ENCODE results near the gene NFIA.
A peak's percentile ranks its signal among the peaks of the same experiment; 100 is the strongest.

The NFIA gene

DNA sequence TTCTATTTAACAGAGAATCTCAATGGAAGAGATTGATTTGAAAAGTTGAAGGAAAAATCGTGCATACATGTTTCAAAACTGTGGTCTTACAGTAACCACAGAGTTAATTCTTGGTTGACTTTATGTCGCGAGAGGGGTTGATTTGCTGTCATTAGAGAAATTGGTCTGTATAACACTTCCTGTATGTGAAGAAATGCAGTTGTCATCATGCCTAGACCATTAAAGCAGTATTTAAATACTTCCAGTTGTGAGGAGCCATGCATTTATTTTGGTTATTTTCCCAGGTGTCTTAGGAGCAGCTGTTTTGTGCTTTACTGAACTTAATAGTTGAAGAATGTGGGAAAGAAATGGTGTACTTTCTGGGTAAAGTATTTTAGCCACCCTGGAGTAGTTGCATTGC is 76.2 kb downstream of the NFIA start:
- no peak for DNase-seq

DNA sequence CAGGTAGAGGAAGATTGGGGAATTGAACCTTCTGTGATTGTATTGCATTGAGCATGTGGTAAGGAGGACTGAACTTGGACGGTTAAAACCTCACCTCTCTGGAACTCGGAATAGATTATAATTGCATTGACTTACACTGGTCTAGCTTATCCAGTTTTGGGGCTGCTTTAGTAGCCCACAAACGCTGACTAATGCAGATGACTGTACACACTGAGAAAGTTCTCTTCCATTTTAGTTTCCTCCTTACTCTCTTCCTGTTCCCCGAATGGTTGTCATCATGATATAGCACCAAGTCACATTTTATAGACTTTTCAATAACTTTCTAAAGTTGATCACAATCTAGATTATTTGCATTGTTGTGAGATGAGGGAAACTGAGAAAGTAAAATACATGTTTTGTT is 78.2 kb downstream of the NFIA start:
- no peak for DNase-seq

DNA sequence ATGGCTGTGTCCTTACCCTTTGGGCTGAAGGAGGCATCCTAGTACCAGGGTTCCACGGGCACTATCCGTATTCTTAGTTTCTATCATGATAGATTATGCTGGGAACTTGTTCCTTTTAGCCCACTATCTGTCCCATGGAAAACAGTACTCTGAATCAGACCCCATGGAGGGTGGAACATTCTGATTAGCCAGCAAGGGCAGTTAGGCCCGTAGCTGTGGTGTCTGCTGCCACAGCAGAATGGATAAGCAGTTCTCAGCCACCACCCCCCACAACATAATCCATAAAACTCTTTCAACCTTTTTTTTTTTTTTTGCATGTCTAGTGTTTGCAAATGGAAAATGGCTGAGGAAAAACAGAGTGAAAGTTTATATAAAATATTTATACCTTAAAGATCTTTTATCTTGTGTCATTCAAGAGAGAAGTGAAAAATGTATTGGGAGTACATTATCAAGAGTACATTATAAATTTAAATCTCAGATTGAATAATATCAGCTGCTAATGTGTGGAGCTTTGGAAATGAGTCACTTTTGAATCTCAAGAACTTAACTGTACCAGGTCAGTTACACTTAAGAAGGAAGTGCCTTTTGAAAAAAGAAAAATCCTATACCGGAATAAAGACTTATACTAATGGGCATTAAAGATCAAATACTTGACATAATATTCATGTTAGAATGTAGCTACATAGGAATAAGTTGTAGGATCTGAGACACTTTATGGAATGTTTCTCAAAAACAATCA is 80.3 kb downstream of the NFIA start:
- DNase-seq = no peak

DNA sequence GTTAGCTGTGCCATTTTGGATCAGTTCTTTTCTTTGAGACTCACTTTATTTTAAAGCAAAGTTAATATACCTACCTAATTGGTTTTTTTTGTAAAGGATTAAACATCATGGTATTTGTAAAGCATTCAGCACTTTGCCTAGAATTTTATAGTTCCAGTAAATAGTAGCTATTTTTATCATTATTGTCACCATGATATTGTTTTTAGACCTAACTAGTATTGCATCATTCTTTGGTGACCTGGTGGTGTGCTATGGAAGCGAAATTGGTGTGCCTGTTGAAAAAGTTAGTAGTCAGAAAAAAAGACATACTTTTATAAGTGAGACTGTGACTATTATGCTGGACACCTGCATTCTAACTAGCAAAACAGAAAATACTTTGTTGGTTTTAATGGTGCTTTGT is 81.0 kb downstream of the NFIA start:
- DNase-seq = no peak

DNA sequence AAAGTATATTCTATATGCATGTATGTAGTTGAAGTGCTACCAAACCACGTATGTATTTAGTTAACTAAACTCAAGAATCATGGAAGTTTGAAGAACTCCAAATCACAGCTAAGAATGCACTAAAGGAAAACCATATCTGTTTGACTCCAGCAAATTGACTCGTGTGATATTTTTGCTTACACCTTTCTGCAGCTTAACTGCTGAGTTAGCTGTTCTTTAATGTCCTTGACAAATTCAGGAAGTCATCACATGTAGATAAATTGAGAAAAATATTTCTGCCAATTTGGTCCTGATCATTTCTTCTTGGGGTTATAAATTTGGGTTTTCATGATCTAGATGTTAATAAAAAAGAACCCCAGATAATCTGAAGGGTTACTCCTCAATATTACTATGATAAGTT is 83.0 kb downstream of the NFIA start:
- no peak for DNase-seq

DNA sequence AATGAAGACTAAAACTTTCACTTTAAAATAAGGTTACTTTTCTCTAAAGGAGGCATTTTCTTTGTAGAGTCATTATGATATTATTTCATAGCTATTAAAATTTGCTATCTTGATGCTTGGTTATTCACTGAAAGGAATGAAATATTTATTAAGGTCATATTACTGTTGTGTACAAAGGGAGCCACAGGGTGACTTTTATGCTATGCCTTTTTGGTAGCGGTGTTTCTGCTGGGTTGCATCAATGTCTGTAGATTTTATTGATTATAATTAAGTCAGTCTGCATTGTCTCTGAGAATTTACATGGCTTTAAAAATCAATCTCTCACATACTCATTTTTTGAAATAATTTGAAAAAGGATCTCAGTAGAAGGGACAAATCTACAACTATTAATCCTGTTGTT is 84.9 kb downstream of the NFIA start:
- no peak for DNase-seq

DNA sequence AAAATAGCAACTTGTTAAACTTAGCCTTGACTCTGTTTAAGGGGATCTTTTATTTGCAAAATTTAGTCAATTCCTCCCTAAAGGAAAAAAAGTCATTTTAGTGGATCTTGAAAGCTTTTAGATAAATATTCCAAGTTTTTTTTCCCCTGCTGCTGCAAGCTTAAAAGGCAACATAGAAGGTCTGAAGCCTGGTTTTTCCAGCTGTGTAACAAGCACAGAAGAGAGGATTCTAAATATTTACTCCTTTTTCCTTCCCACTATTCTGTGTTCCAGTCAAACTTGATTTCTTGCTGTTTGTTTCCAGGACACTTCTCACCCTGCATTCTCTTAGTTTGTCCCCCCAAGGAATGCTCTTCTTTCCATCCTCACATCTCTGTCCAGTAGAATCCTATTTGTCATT is 86.7 kb downstream of the NFIA start:
- no peak for DNase-seq

DNA sequence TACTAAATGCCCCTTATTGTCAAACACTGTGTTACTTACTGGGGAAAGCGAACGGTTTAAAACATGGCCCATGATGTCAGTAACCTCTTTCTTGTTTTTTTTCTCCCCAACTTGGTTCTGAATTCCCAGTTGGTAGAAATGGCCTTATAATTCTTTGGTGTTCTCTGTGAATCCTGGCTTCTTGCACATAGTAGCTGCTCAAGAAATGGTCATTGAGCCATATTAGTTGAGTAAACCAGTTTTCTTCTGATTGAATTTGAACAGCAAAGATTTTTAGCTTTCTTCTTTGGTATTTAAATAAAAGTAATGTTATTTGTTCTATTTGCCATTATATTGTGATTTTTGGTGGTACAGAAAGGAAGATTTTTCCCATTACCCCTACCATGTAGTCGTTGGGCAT is 87.3 kb downstream of the NFIA start:
- DNase-seq = no peak

DNA sequence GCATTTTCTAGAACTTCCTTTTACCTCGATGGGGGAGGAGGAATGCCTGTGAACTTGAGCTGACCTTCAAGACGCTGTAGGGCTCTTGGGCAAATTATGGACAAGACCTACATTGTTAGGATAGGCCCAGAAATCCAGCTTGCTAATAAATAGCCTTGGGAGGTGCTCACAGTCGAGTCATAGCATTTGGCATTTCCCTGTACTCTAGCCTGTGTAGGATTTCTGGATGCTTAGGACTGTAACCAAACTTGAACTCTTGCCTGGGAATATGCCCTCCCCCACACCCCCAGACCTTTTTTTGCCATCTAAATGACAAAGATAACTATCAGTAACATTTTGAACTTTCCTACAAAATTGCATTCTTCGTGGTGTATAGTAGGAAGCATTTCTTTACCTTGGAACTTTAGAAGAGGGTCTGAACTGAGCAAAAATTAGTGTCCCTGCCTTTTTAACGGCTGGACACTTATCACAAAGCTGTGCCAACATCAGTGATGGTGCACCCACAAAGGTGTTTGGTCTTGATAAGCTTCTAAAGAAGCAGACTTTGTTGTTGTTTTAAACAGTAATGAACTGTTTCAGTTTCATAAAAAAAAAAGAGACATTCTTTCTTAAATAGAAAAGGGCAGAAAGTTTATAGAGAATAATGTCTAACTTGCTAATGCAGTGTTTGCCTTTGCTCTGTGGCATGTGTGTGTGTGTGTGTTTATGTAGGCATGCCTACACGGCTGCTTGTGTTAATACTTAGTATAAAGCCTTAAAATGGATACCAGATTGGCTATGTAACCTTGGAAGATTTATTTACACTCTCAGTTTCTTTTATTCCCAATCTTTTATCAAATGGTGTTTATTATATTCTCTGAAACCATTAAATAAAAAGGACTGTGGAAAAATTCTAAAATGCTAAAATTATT is 88.2 kb downstream of the NFIA start:
- no peak for DNase-seq

DNA sequence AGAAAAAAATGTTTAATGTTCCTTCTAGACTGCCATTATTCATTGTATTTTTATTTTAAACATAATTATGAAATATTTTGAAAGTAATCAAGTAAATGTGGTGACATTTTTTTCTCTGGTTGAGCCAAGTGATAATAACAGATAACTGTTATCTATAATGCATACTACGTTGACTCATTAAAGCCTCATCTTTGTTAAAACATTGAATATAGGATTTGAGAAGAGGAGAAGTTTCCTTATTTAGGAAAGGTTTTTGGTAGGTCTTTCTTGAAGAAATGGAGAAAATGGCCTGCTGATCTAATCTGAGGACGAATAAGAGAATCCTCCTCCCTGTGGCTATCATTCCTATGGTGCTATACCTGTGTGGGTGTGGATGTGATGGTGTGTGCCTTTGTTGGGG is 89.0 kb downstream of the NFIA start:
- DNase-seq = no peak

DNA sequence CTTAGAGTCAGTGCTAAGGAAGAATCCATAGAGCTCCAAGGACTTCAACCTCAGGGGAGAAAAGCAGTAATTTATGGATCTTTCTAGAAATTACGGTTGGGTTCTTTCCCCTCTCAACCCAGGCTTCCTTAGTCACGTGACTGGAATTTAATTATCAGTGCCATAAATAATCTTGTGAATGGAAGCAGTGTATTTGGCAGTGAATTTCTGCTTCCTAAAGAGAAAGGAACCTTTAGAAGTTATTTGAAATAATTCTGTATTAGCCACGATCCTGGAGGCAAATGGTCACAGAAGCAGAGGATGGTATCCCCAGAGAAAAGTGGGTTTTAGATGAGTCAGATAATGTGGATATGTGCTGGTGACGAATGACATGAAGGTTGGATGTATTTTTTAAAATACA is 89.6 kb downstream of the NFIA start:
- no peak for DNase-seq

DNA sequence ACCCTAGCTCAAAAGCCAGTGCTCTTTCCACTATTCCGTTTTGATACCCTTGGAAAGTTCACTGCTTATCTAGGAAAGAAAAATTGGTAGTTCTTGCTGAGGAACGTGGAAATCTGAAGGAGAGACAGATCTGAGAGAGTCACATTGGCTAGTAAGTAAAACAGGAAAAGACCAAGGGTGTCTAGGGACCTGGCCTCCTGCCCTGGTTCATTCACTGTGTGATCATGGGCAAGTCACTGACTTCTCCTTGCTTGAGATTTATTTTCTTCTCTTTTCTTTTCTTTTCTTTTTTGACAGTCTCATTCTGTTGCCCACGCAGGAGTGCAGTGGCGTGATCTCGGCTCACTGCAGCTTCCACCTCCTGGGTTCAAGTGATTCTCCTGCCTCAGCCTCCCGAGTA is 90.8 kb downstream of the NFIA start:
- no peak for DNase-seq

DNA sequence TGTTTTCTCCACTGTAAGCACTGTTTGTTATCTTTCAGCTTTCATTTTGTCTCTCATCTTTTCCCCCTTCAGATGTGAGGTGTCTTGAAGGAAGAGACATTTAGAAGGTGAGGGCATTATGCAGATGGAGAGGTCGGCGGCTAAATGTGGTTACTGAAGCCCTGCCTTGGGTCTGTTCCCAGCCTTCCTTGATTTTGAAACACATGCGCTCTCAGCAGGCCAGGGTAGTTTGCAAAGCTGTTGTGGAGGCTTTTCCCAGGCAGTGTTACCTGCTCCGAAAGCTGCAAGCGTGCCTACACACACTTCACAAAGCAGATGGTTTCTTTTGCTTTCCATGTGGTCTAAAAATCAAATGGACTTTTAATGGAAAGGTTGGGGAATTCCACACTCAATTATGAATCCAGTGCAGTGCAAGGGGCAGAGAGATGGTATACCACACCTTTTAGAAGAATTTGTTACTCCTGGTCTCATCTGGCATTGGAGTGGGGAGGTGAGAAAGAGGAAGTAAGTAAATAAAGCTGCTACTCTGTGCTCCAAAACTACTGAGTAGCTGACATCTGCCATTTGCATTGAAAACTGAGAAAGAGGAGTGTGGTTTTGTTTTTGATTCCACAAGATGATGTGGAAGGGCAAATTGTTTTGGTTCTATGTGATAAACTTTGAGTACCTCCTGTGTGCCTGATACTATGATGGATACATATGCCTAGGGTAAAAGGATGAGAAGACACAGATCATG is 91.9 kb downstream of the NFIA start:
- no peak for DNase-seq

DNA sequence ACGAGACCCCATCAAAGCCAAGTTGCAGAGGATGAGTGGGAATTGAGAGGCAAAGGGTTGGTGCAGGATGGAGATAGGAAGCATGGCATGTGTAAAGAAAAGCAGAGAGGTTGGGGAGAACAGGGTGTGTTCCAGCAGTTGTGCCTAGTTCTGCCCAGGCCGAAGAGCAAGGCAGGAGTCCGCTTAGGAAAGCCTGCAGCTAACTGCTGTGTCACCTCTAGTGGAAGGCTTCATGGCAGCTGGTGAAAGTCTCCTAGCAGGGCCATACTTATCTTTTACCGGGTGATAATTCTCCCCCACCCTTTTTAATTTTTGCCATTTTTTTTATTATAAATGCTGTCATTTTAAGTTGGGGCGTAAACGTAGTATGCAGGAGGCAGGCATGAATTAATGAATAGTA is 93.6 kb downstream of the NFIA start:
- DNase-seq = no peak

DNA sequence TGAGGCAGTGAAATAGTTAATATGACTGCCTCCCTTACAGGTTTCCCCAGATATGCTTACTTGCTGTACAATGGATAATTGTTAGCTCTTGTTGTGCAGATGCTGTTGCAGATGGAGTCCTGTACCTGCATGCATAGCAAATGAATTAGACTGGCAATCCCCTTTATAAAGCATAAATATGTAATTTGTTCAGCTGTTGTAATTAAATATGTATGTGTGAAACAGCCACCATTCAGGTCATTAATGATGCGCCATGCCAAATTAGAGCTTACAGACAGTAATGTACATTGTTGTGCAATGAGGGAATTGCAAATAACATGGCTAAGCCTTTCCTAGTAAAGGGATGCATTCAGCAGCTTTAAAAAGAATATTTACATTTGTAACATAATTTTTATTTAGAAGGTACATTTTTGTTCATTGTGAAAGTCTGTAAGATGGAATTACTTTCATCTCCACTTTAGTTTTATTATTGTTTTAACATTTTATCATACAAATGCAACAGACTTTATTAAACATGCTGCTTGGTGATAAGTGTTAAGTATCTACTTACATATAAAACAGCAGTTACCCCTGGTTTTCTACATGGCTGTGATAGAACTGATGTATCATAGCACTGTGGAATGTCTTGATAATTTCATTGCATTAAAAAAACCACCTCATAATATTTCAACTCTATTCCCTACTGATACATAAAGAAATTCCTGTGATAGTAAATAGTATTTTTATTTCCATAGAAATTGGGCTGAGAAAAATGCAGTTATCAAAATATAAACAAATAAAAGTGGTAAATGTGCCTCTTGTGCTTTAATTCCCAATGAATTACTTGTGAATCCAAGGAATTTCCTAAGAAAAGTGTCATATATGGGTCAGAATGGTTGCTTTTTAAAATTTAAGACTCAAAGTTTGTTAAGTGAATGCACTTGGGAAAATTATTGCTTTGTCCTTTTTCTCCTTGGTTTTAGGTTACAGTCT is 99.0 kb downstream of the NFIA start:
- no peak for DNase-seq

DNA sequence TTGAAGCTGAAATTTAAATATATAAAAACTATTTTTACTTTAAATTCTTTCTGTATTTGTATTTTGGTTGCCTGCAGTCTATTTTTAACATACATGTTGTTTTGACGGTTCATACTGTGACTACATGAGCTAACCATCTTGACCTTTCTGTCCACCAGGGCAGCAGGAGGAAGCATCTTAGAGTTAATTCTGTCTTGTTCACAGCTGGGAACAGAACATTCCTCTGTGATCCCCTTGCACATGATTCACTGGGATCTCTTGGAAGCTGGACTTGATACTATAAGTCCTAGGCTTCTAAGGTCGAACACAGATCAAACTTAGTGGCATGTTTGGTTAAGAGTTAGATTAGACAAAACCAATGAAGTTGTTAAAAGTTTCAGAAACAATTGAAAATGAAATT is 99.7 kb downstream of the NFIA start:
- no peak for DNase-seq

DNA sequence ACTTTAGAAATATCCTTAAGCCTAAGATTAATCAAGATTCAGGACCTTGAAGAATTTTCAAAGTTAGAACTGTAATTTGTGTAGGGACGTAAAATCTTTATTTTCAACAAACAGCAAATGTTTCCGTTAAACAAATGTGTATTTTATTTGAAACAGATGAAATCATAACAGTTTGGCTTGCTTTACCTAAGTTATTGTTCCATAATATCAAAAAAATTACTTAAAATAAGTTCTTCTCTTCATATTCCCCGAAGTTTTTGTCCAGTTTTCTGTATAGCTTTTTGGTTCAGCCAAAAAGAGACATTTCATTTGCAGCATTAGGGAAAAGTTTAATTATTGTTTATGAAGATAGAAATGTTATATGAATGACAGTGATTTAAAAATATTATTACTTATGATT is 100.1 kb downstream of the NFIA start:
- DNase-seq = no peak

DNA sequence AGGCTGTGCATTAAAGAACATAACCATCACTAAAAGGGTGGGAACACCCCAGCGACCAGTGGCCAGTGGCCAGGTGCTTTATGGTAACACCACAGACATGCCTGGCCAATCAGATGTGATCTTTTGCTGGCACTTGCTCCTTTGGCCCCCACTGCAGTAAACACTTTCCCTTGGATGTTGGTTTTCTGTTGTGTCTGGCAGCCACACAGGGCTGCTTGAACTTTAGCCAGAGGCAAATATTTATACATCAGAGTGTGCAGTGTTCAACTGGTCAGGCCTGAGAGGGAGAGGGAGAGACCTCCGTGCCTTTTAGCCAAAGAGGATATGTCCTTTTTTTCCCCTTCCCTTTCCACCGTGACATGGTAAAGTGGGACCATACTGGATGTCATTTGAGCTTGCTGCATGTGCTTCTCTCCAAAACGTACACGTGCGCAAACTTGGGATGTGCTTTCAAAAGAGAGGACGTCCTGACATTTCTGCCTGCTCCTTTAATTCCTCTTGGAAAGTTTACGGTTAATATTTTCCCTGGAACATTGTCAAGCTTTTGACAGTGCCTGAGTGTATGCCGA is 101.2 kb downstream of the NFIA start:
- peak; percentile 55 to 66 for DNase-seq

DNA sequence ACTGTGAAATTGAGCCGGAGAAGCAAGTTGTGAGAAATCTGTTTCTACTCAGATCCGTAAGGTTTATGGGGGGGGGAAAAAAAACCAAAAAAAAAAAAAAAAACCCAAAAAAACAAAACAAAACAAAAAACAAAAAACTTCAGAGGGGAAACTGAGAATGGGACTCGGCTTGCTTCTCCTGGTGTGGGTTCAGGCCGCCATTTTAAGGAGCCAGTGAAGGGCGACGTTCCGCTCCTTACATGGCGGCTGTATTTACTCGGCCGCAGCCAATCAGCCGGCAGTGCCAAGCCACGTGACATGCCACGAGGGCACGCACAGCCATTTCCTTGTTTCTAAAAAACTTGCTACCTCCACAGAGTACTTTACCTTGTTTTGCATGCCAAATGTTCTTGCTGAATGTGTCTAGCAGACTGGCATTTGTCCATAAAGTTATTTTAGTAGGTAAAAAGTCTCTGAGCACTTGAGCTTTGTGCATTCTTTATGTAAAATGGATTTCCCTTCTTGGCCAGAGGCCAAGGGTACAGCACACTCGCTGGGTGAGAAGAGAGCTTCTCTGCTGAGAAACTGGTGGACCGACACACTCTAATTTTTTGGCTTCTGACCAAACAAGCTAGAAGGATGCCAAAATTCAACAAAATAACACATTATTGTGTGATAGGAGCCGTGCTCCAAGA is 101.8 kb downstream of the NFIA start:
- peak; percentile 84 to 88 for DNase-seq

DNA sequence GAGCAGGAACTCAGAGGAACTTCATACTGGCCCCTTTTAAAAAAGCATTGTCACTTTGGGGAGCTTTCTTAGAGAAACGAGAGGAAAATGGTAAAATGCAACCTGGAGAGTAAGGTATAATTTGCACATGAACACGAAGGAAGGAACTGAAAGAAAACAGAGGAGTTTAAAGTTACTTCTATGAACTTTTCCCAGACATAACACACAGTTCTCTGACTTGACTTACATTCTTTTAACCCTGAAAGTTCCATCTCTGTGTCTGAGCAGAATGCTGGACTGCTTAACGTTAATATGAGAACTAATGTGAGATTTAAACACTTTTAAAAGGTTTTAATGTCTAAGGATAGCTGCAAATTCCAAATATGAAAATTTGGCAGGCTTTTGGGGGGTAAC is 102.3 kb downstream of the NFIA start:
- DNase-seq = no peak

DNA sequence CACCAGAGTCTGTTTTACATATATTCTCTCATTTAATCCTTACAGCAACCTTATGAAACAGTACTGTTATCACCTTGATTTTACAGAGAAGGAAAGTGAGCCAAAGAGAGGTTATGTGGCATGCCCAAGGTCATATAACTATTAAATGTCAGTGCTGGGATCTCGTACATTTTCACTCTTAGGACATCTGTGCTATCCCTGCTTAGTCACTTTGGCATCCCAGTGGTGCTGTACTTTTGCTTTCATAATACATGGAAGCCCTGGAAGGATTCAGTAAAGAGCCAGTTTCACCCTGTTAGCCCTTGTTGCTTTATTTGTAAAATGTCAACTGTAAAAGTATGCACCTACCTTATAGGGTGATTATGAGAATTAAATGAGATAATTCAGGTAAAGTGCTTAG is 104.4 kb downstream of the NFIA start:
- DNase-seq = no peak
